ENCODE results near the gene GALNT7.

GRCh38 chr4:173333658-173334084 is 165.1 kb downstream of the GALNT7 start:
- TF ChIP-seq YY1 (IDR thresholded peaks at IDR 0.05) (no peak), CTCF (IDR thresholded peaks at IDR 0.05; ENCODE audit: low read depth, low read length, missing input control) (no peak), RAD21 (IDR thresholded peaks at IDR 0.05) (no peak), EGR1 (IDR thresholded peaks at IDR 0.05; ENCODE audit: low read depth in 2 of 2) (no peak), RXRA (IDR thresholded peaks at IDR 0.05) (no peak), TAF1 (conservative IDR thresholded peaks at IDR 0.05) (no peak), JUND (IDR thresholded peaks at IDR 0.05) (no peak), FOXA2 (IDR thresholded peaks at IDR 0.05) (no peak), GABPA (IDR thresholded peaks at IDR 0.05 in 1 of 2, conservative IDR thresholded peaks at IDR 0.05 in 1 of 2) (no peak)
- TF ChIP-seq, protein P1, sequence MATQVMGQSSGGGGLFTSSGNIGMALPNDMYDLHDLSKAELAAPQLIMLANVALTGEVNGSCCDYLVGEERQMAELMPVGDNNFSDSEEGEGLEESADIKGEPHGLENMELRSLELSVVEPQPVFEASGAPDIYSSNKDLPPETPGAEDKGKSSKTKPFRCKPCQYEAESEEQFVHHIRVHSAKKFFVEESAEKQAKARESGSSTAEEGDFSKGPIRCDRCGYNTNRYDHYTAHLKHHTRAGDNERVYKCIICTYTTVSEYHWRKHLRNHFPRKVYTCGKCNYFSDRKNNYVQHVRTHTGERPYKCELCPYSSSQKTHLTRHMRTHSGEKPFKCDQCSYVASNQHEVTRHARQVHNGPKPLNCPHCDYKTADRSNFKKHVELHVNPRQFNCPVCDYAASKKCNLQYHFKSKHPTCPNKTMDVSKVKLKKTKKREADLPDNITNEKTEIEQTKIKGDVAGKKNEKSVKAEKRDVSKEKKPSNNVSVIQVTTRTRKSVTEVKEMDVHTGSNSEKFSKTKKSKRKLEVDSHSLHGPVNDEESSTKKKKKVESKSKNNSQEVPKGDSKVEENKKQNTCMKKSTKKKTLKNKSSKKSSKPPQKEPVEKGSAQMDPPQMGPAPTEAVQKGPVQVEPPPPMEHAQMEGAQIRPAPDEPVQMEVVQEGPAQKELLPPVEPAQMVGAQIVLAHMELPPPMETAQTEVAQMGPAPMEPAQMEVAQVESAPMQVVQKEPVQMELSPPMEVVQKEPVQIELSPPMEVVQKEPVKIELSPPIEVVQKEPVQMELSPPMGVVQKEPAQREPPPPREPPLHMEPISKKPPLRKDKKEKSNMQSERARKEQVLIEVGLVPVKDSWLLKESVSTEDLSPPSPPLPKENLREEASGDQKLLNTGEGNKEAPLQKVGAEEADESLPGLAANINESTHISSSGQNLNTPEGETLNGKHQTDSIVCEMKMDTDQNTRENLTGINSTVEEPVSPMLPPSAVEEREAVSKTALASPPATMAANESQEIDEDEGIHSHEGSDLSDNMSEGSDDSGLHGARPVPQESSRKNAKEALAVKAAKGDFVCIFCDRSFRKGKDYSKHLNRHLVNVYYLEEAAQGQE (IDR thresholded peaks at IDR 0.05): no peak
- TF ChIP-seq, protein P2, sequence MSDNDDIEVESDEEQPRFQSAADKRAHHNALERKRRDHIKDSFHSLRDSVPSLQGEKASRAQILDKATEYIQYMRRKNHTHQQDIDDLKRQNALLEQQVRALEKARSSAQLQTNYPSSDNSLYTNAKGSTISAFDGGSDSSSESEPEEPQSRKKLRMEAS (IDR thresholded peaks at IDR 0.05): no peak
- TF ChIP-seq, protein P3, sequence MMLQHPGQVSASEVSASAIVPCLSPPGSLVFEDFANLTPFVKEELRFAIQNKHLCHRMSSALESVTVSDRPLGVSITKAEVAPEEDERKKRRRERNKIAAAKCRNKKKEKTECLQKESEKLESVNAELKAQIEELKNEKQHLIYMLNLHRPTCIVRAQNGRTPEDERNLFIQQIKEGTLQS (IDR thresholded peaks at IDR 0.05): no peak
